ENCODE measurements around the gene SPDYE1. TPM values are rescaled to one million over a fixed set of nuclear protein-coding genes. Genes with fewer than 3 reads are reported as not detected.
"Not testable (repeated sequence)": the region's sequence is repeated elsewhere in the genome, so short reads cannot be mapped to it uniquely, and the experiment has no call there.

SPDYE1 gene
- total RNA-seq, 1 donor from 2014 or later = not detected

DNA sequence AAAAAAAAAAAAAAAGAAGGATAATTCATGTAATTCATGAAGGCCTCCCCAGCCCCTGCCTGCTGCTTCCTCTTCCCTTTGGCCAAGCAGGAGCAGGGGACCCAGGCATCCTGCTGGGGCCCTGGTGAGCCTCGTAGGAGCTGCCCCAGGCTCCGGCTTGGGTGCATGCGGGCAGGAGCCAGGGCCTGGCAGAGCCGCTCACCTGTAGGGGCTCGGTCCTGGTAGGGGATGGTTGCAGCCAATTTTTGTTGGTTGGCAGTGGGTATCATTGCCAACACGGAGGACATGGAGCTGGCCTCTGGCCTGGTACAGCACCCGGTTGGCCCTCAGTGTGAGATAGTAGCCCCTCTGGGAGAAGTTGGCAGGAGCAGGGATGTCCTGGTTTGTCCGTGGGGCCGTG is 10.2 kb upstream of the SPDYE1 start:
- CTCF ChIA-PET; H3K9me3 Mint-ChIP-seq; intact Hi-C loops (cut with micrococcal nuclease); H3K4me3 Mint-ChIP-seq; DNase-seq; H3K27me3 Mint-ChIP-seq; H3K36me3 Mint-ChIP-seq (ENCODE audit: low read depth); H3K4me1 Mint-ChIP-seq; POLR2A ChIA-PET; H3K27ac Mint-ChIP-seq; ATAC-seq (ENCODE audit: low read depth): not testable (repeated sequence)

DNA sequence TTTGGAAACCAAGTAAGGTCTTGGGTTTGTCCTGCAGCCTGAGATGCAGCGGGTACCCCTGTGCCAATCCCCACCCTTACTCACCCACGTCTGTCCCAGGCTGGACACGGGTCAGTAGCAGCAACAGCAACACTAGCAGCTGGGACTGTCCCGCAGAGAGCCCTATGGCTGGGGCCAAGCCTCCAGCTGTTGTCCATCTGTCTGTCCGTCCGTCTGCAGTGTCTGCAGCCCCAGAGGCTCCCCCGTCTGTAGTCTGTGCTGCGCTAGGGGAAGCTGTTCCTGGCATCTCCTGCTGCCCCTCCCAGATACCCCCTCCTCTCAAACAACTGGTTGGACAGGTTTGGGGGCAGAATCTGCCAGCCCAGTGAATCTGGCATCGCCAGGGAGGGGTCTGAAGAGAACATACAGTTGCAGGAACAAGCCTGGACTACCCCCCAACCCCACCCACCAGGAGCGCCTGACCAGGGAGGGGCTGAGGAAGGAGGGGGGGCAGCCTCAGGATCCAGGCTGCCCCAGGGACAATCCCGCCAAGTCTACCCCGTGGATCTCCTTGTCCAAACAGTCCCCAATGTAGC is 7.6 kb upstream of the SPDYE1 start:
- H3K27ac Mint-ChIP-seq; CTCF ChIA-PET; H3K4me3 Mint-ChIP-seq; H3K27me3 Mint-ChIP-seq; POLR2A ChIA-PET; H3K9me3 Mint-ChIP-seq; DNase-seq; H3K36me3 Mint-ChIP-seq (ENCODE audit: low read depth); ATAC-seq (ENCODE audit: low read depth); intact Hi-C loops (cut with micrococcal nuclease): not testable (repeated sequence)
- H3K4me1 Mint-ChIP-seq = peaks cover 12% of the 10 kb centered on the region

DNA sequence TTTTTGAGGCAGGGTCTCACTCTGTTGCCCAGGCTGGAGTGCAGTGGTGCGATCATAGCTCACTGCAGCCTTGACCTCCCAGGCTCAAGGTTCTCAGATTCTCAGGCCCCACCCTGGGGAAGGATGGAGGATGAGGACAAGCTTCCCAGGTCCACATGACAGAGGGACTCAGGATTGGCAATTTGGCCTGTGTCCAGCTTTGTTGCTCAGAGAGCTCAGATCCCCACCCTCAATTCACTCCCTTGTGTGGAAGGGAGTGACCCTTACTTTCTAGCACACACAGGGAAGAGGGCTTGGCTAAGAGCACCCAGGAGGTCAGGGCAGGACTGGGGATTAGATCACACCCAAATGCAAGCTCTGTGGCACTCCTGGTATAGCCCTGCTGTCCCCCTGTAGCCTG is 6.9 kb upstream of the SPDYE1 start:
- peaks cover 12% of the 10 kb centered on the region for H3K4me1 Mint-ChIP-seq
- H3K27ac Mint-ChIP-seq; POLR2A ChIA-PET; H3K36me3 Mint-ChIP-seq (ENCODE audit: low read depth); H3K27me3 Mint-ChIP-seq; H3K9me3 Mint-ChIP-seq; H3K4me3 Mint-ChIP-seq; CTCF ChIA-PET; intact Hi-C loops (cut with micrococcal nuclease); DNase-seq; ATAC-seq (ENCODE audit: low read depth): not testable (repeated sequence)

DNA sequence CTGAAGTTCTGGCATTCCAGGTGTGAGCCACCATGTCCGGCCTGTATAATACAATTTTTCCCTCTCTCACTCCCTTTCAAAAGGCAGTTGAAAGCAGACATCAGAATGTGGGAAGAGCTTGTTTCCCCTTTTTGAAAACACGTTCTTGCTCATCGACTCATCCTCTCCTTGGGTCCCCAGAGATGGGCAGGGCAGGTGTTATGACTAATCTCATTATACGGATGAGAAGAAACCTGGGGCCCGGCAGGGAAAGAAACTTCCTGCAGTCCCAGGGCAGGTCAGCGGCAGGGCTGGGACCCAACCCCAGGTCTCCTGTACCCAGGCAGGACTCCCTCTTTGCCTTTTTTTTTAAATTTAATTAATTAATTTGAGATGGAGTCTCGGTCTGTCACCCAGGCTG is 4.8 kb upstream of the SPDYE1 start:
- CTCF ChIA-PET; intact Hi-C loops (cut with micrococcal nuclease); H3K4me1 Mint-ChIP-seq; H3K9me3 Mint-ChIP-seq; H3K27me3 Mint-ChIP-seq; H3K36me3 Mint-ChIP-seq (ENCODE audit: low read depth): not testable (repeated sequence)
- Mint-ChIP-seq H3K27ac (peak overlapping the region; percentile 53), H3K4me3 (peak overlapping the region; percentile 11)
- peak; percentile 99 for ATAC-seq (ENCODE audit: low read depth)
- peak; percentile 48 for DNase-seq
- POLR2A ChIA-PET = interaction anchor here (0.6 to 0.7 kb wide), 2 partner anchors 828 to 1165 kb away, joined by 3 to 12 read pairs; partner anchors contain the start of gene RAMP3

DNA sequence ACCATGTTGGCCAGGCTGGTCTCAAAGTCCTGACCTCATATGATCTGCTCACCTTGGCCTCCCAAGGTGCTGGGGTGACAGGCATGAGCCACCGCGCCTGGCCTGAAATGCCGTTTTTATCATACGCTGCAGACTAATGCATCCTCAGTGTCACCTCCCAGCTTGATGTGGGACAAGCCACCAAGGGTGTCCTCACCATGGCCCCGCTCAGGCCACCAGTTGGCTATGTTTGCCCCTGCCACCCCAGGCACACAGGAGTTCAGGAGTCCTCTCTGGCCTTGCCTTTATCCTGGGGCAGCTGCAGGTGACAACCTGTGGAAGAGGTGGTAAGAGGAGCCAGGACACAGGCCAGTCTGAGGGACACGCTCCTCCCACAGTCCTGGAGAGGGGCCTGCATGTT is 3.0 kb upstream of the SPDYE1 start:
- POLR2A ChIA-PET; H3K27ac Mint-ChIP-seq; H3K4me3 Mint-ChIP-seq; intact Hi-C loops (cut with micrococcal nuclease); CTCF ChIA-PET; H3K4me1 Mint-ChIP-seq; H3K9me3 Mint-ChIP-seq; H3K36me3 Mint-ChIP-seq (ENCODE audit: low read depth); H3K27me3 Mint-ChIP-seq; DNase-seq; ATAC-seq (ENCODE audit: low read depth): not testable (repeated sequence)

DNA sequence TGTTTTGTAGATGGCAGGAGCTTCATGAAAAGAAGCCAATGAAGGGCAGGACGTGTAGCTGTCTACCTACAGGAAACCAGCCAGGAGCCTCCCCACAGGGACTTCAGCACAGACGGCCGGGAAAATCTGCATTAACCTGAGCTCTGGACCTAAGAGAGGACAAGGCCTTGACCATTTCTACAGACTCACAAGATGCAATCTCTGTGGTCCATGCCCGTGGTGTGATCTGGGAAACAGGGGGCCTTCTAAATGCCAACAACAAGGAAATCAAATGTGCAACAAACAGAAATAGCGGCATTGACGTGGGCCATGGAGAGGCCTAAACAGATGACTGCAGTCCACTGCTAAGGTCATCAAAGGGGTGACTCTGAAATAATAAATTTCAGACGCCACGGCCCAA is 14.4 kb downstream of the SPDYE1 start:
- H3K27me3 Mint-ChIP-seq; ATAC-seq (ENCODE audit: low read depth); H3K9me3 Mint-ChIP-seq; DNase-seq; POLR2A ChIA-PET; H3K27ac Mint-ChIP-seq; CTCF ChIA-PET; H3K4me3 Mint-ChIP-seq; H3K4me1 Mint-ChIP-seq; intact Hi-C loops (cut with micrococcal nuclease): not testable (repeated sequence)
- peaks cover 23% of the 10 kb centered on the region for H3K36me3 Mint-ChIP-seq (ENCODE audit: low read depth)

DNA sequence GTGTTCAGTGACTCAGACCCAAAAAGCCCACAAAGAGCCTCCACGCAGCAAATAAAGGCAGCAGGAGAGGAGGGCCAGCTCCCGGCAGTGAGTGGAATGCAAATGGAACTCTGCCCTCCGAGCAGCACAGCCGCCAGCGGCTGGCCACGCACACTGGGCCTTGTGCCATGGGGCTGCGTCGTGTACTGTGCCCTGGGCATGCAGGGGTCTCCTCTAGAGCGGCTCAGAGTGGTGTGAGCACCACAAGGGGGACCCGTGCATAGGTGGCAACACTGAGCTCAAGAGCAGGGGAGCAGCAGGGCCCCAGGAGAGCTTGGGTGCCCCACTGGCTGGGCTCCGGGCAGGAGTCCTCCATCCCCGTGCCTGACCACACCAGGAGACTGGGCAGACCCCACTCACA is 17.4 kb downstream of the SPDYE1 start:
- DNase-seq; H3K27me3 Mint-ChIP-seq; H3K27ac Mint-ChIP-seq; CTCF ChIA-PET; H3K4me3 Mint-ChIP-seq; ATAC-seq (ENCODE audit: low read depth); H3K9me3 Mint-ChIP-seq; POLR2A ChIA-PET: not testable (repeated sequence)
- intact Hi-C loops (cut with micrococcal nuclease) = loop anchor here (5.0 kb wide), 2 partner anchors 477 to 567 kb away; partner anchors contain the start of genes NUDCD3 and TMED4
- H3K4me1 Mint-ChIP-seq = peaks cover 14% of the 10 kb centered on the region
- peaks cover 19% of the 10 kb centered on the region for H3K36me3 Mint-ChIP-seq (ENCODE audit: low read depth)

DNA sequence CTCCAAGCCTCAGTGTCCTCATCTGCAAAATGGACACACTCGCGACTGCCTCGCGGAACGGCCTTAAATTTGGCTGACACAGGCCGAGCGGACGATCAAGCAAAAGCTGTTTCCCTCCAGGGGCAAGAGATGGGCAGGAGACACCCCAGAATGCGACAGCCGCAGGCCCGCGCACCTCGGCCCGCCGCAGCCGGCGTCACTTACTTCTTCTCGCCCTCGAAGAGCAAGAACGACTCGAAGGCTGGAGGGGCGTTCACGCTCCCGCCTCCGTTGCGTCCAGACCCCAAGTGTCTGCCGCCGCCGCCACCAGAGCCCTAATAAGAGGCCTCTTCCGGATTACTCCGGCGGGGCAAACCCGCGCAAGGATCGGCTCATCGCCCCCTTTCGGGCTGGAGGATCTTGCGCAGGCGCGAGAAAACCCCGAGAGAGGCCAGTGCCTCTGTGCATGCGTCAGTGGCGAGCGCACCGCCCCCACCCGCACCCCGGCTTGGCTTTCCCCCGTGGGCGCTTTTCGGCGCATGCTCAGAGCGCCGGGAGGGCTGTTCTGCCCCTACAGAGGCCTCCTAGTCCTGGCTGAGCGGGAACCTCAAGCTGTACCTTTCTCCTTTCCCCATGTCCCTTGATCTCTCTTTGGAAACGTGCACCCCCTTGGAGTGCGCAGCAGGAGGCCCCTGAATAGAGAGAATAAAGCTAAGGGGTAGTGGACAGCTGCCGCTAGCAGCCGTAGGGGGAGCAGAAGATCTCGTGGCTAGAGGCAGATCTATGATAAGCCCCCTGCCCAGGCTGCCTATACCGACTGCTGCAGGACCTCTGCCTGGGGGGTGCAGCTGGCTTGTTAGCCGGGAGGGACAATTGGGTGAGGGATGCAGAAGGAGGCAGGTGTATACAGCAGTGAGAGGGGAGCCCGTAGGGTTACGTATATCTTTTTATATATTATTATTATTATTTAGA is 21.4 kb downstream of the SPDYE1 start:
- Mint-ChIP-seq H3K4me3 (peak overlapping the region; percentile 90), H3K27ac (peak overlapping the region; percentile 84), H3K4me1 (peaks cover 19% of the 10 kb centered on the region)
- not testable (repeated sequence) for H3K36me3 Mint-ChIP-seq (ENCODE audit: low read depth); H3K27me3 Mint-ChIP-seq; H3K9me3 Mint-ChIP-seq
- POLR2A ChIA-PET = interaction anchor here (0.5 to 1.3 kb wide), 4 partner anchors 28 to 104 kb away, joined by 3 to 6 read pairs (median 5); partner anchors contain the start of gene POLD2
- CTCF ChIA-PET = interaction anchor here (1.0 to 1.8 kb wide), 6 partner anchors 54 to 671 kb away, joined by 3 to 6 read pairs (median 4); no protein-coding TSS in a partner anchor
- intact Hi-C loops (cut with micrococcal nuclease) = loop anchor here (1.0 to 5.0 kb wide), 6 partner anchors 28 to 563 kb away; partner anchors contain the start of genes NUDCD3, POLM and TMED4
- peak; percentile 99 for DNase-seq
- ATAC-seq (ENCODE audit: low read depth) = peak; percentile 94

DNA sequence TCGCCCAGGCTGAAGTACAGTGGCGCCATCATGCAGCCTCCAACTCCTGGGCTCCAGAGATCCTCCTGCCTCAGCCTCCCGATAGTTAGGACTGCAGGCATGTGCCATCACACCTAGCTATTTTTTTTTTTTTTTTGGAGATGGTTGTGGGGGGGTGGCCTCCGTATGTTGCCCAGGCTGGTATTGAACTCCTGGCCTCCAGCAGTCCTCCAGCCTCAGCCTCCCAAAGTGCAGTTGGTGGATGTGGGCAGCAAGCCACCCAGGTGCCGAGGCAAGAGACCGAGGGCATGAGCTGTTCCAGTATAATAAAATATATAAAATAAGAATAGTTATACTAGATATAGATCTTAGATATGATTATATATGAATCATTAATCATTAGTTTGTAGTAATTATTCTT is 22.1 kb downstream of the SPDYE1 start:
- DNase-seq; H3K4me3 Mint-ChIP-seq; H3K36me3 Mint-ChIP-seq (ENCODE audit: low read depth); H3K27me3 Mint-ChIP-seq; ATAC-seq (ENCODE audit: low read depth); H3K27ac Mint-ChIP-seq; H3K9me3 Mint-ChIP-seq: not testable (repeated sequence)
- H3K4me1 Mint-ChIP-seq = peaks cover 19% of the 10 kb centered on the region
- CTCF ChIA-PET = interaction anchor here (1.0 to 1.8 kb wide), 7 partner anchors 53 to 670 kb away, joined by 3 to 6 read pairs (median 3); no protein-coding TSS in a partner anchor
- intact Hi-C loops (cut with micrococcal nuclease) = loop anchor here (1.0 to 5.0 kb wide), 6 partner anchors 27 to 562 kb away; partner anchors contain the start of genes NUDCD3, POLM and TMED4
- POLR2A ChIA-PET = interaction anchor here (0.5 to 1.3 kb wide), 4 partner anchors 27 to 103 kb away, joined by 3 to 6 read pairs (median 5); partner anchors contain the start of gene POLD2

DNA sequence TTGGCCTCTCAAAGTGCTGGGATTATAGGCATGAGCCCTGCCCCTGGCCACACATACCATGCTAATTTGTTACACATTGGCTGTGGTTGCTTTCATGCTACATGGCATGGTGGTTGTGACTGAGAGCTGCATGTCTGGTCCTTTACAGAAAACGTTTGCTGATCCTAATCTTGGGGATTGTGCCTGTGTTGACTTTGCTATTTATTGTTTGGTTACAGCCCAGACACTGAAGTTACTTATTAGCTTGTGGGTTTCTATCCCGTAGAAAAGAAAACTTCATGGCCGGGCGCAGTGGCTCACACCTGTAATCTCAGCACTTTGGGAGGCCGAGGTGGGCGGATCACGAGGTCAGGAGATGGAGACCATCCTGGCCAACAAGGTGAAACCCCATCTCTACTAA is 24.4 kb downstream of the SPDYE1 start:
- DNase-seq; intact Hi-C loops (cut with micrococcal nuclease); ATAC-seq (ENCODE audit: low read depth); H3K4me3 Mint-ChIP-seq; POLR2A ChIA-PET; H3K27ac Mint-ChIP-seq; H3K27me3 Mint-ChIP-seq; H3K9me3 Mint-ChIP-seq; CTCF ChIA-PET; H3K36me3 Mint-ChIP-seq (ENCODE audit: low read depth): not testable (repeated sequence)
- H3K4me1 Mint-ChIP-seq = peaks cover 19% of the 10 kb centered on the region

DNA sequence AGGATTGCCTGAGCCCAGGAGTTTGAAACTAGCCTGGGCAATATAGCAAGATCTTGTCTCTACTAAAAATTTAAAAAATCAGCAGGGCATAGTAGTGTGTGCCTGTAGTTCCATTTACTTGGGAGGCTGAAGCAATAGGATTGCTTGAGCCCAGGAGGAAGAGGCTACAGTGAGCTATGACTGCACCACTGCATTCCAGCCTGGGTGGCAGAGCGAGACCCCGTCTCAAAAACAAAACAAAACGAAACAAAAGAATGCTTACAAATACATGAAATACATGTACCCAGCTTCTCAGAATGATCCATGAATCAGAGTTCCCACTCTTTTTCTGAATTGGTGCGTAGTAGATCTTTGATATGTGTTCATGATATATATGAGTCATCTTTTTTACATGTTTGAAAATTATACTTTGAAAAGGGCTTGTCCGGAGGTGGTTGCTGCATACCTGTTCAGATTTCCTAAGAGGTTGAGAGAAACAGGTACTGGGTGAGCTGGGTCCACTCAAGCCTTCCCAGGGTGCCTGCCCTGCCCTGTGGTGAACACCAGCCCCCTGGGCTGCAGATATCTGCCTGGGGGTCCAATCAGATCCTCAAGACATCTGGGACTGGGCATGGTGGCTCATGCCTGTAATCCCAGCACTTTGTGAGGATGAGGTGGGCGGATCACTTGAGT is 25.2 kb downstream of the SPDYE1 start:
- H3K4me3 Mint-ChIP-seq, DNase-seq, POLR2A ChIA-PET: not testable (repeated sequence)

More for the DNA sequence above, 25.2 kb downstream of the SPDYE1 start:
- CTCF ChIA-PET; ATAC-seq (ENCODE audit: low read depth); H3K27ac Mint-ChIP-seq; H3K9me3 Mint-ChIP-seq; H3K27me3 Mint-ChIP-seq; intact Hi-C loops (cut with micrococcal nuclease); H3K36me3 Mint-ChIP-seq (ENCODE audit: low read depth): not testable (repeated sequence)
- H3K4me1 Mint-ChIP-seq = peaks cover 17% of the 10 kb centered on the region
